ENCODE measurements around the gene SEZ6. TPM values are rescaled to one million over a fixed set of nuclear protein-coding genes. Genes with fewer than 3 reads are reported as not detected.

The SEZ6 gene
- total and polyA plus RNA-seq, 10 of the 15 experiments (the other 5 are each of a cell fraction or from before 2014, with no cell fraction given) = 0.05 to 0.87 (median 0.17) TPM; not detected in 4

DNA sequence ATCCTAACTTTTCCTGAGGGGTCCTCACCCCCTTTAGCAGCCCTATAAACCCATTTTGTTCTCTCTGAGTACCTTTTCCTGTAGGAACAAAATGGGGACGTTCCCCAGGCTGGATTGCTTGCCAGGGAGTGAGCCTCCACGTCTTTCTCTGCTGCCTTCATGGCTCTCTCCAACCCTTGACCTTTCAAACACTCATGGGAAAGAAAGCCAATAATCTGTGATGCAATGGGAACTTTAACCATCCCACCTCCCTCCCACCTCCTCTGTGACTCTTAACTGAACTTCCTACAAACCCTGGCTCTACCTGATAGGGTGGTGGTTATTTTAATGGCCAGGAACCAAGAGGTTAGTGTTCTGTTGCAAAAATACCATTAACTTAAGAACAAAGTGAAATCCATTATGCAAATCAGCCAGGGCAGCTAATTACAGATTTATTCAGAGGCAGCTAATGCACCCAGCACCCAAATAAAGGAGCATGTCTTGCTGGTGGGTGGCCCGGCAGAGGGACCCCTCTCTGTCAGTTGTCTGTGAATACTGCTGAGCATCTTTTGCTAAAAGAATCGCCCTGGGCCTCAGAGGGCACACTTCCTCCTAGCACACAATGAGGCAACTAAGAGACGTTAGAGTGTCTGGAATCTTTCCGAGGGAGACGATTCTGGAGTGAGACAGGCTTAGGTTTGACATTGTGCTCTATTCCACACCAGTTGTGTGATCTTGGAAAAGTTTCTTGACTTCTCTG is 40.1 kb upstream of the SEZ6 start (continued):
- TF ChIP-seq, protein P1, sequence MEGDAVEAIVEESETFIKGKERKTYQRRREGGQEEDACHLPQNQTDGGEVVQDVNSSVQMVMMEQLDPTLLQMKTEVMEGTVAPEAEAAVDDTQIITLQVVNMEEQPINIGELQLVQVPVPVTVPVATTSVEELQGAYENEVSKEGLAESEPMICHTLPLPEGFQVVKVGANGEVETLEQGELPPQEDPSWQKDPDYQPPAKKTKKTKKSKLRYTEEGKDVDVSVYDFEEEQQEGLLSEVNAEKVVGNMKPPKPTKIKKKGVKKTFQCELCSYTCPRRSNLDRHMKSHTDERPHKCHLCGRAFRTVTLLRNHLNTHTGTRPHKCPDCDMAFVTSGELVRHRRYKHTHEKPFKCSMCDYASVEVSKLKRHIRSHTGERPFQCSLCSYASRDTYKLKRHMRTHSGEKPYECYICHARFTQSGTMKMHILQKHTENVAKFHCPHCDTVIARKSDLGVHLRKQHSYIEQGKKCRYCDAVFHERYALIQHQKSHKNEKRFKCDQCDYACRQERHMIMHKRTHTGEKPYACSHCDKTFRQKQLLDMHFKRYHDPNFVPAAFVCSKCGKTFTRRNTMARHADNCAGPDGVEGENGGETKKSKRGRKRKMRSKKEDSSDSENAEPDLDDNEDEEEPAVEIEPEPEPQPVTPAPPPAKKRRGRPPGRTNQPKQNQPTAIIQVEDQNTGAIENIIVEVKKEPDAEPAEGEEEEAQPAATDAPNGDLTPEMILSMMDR (IDR thresholded peaks at IDR 0.05 in 2 of 3, conservative IDR thresholded peaks at IDR 0.05 in 1 of 3; ENCODE audit: control insufficient read depth in 2 of 3, extremely low read depth in 1 of 3, insufficient read depth in 1 of 3, low read depth in 3 of 3, low read length in 3 of 3) = no peak
- TF ChIP-seq WRNIP1 (IDR thresholded peaks at IDR 0.05; ENCODE audit: borderline replicate concordance, low read depth, low read length) = no peak
- no peak for TF ChIP-seq CHD4 (IDR thresholded peaks at IDR 0.05)
- TF ChIP-seq, protein P2, sequence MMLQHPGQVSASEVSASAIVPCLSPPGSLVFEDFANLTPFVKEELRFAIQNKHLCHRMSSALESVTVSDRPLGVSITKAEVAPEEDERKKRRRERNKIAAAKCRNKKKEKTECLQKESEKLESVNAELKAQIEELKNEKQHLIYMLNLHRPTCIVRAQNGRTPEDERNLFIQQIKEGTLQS (IDR thresholded peaks at IDR 0.05; ENCODE audit: borderline replicate concordance, extremely low read depth, low read depth, low read length) = no peak

DNA sequence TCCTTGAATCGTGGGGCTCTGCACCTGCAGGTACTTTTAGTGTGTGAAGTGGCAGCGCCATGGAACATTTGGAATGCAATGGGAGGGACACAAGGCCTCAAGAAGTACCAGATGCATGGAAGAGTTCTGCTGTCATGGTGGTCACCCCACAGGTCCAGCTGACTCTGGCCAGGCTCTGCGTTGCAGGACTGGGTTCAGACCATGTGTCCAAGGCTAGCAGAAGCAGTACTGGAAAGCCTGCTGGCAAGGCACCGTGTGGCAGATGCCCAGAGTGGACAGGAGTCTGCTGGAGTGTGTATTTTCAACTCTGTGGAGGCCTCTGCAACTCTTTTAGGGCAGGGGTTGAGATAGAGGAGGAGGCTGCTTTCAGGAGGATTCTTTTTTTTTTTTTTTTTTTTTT is 39.2 kb upstream of the SEZ6 start:
- ChIA-PET RAD21 (ENCODE audit: unreplicated experiment) (interaction anchor here (1.0 kb wide), 1 partner anchor 72 kb away, joined by 3 read pairs; no protein-coding TSS in a partner anchor), CTCF (interaction anchor here (1.4 kb wide), 1 partner anchor 79 kb away, joined by 3 read pairs; no protein-coding TSS in a partner anchor), POLR2A (no interaction called here), SMC1A (ENCODE audit: uncharacterized antibody, unreplicated experiment) (no interaction called here)
- DNase-seq (ENCODE audit: low read depth, low spot score) = no peak
- Histone ChIP-seq H3K79me2 (ENCODE audit: control insufficient read depth, insufficient read depth, low read length) (no peaks in the 10 kb centered on the region), H3K36me3 (ENCODE audit: control insufficient read depth in 2 of 2, insufficient read depth in 2 of 2, low read length in 1 of 2) (no peaks in the 10 kb centered on the region), H3K4me1 (ENCODE audit: control insufficient read depth, insufficient read depth, low read length) (peaks cover 13% of the 10 kb centered on the region), H3K4me2 (ENCODE audit: control insufficient read depth, insufficient read depth) (no peak overlapping the region), H3K9me3 (replicated peaks; ENCODE audit: control insufficient read depth, insufficient read depth, low read length) (no peaks in the 10 kb centered on the region), H4K20me1 (ENCODE audit: control insufficient read depth, insufficient read depth) (no peaks in the 10 kb centered on the region), H3K4me3 (no peak overlapping the region), H3K9ac (ENCODE audit: control insufficient read depth, insufficient read depth, low read length) (no peak overlapping the region), H3K27me3 (replicated peaks in 1 of 2; ENCODE audit: control insufficient read depth in 2 of 2, insufficient read depth in 2 of 2, low read length in 1 of 2) (peaks cover 2 to 4% of the 10 kb centered on the region in 2 experiments; a peak in 3 of 4 replicates), H3K27ac (ENCODE audit: control insufficient read depth, insufficient read depth) (no peak overlapping the region), H2AFZ (ENCODE audit: control insufficient read depth, low read depth, low read length) (no peak overlapping the region)
- BruUV-seq (replicated peaks) = no TSS peak
- WGBS (ENCODE audit: insufficient coverage, insufficient replicate concordance, low lambda C conversion rate, missing lambda C conversion rate) = 44% methylated on average over 4 of the region's 4 CpGs
- in situ Hi-C loops (cut with MboI) (no loop called here), intact Hi-C loops (cut with micrococcal nuclease; ENCODE audit: unreplicated experiment) (no loop called here)
- TF ChIP-seq, protein P2 (IDR thresholded peaks at IDR 0.05; ENCODE audit: borderline replicate concordance, extremely low read depth, low read depth, low read length) = no peak
- TF ChIP-seq SPI1 (IDR thresholded peaks at IDR 0.05; ENCODE audit: borderline replicate concordance, insufficient read depth, low read depth, low read length) = no peak
- no peak for ATAC-seq
- no peak for FAIRE-seq

Data from GM12878 (cell line).